NCI-H2029 treated with DMSO at 0.1 percent for 48 hours (cell line): ENCODE results near the gene LPCAT3.
"Not testable (repeated sequence)": the region's sequence is repeated elsewhere in the genome, so short reads cannot be mapped to it uniquely, and the experiment has no call there.

ENCODE experiments used
- DNase-seq: peaks from one replicate; lab custom pipeline; 2025; lab: John Stamatoyannopoulos, UW

Gene LPCAT3

DNA sequence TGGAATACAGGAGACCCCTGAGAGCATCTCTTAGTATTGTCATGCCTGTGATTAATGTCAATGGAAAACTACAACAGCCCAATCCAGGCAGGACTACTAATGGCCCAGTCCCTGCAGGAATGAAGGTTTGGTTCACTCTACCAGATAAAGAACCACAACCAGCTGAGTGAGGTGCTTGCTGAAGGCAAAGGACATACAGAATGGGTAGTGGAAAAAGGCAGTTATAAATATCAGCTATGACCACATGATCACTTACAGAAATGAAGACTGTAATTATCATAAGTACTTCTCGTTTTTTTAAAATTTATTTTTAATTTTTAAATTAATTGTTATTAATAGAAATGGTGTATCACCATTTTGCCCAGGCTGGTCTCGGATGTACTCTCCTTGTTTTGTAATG is 17.2 kb upstream of the LPCAT3 start:
- no peak for DNase-seq

DNA sequence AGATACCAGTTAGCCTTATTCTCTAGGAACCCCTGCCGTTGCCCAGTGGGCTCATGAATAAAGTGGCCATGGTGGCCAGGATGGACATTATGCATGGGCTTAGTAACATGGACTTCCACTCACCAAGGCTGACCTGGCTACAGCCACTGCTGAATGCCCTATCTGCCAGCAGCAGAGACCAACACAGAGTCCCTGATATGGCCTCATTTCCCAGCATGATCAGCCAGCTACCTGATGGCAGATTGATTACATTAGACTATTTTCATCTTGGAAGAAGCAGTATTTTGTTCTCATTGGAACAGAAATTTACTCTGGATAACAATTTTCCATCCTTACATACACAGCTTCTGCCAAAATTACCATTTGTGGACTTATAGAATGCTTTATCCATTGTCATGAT is 16.2 kb upstream of the LPCAT3 start:
- DNase-seq, result no peak

DNA sequence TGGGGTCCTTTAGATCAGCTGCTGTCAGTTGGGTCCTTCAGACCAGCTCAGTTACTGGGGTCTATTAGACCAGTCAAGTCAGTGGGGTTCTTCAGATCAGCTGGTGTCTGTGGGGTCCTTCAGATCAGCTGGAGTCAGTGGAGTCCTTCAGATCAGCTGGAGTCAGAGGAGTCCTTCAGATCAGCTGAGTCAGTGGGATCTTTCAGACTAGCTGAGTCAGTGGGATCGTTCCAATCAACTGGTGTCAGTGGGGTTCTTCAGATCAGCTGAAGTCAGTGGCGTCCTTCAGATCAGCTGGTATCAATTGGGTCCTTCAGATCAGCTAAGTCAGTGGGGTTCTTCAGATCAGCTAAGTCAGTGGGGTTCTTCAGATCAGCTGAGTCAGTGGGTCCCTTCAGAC is 14.7 kb upstream of the LPCAT3 start:
- no peak for DNase-seq

DNA sequence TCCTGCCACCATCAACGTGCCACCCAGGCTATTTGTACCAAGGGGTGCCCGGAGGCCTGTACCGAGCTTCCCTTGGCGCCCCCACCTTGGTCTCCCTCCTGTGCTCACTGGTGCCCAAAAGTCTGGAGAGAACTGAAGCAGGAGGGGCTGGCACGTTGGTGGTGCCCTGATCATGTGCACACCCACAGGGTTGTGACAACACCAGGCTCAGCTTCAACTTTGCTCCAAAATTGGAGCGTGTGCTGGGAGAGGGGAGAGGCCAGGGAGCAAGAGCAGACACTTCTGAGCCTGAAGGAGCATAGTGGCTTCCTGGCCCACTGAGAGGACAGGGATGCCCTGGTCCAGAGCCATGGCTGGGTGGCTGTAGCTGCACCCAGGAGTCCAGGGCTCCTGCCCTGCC is 13.0 kb upstream of the LPCAT3 start:
- no peak for DNase-seq

DNA sequence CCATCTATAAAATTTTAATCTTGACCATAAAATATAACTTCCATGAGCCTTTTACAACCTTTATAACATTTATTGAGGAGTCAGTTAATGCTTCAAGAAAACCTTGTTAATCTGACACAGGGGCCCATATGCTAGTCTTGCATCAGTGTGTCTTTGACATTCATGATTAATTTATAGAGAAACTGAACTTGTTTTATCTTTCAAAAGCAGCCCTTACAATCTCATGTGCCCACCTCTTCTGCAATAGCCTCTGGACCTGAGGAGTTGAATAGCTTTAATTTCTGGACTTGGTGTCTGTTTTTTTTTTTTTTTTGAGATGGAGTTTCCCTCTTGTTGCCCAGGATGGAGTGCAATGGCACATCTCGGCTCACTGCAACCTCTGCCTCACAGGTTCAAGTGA is 8.6 kb upstream of the LPCAT3 start:
- DNase-seq, result no peak

DNA sequence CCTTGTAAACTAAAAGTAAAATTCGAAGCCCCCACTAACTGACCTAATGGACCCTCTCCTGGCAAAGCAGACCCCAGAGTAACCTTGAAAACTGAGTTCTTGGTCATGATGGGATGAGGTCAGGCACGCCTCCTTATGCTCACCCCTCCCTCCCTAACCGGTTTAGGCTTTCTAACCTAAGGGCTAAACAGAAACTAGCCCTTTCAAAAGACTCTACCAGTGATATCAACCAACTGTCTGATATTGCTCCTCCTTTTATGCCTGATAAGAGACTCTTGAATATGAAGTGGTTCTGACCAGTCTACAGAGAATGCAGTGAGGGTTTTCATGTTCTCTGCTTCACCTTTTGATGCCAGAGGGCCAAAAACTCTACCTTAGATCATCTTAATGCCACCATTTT is 4.8 kb upstream of the LPCAT3 start:
- DNase-seq, result no peak

DNA sequence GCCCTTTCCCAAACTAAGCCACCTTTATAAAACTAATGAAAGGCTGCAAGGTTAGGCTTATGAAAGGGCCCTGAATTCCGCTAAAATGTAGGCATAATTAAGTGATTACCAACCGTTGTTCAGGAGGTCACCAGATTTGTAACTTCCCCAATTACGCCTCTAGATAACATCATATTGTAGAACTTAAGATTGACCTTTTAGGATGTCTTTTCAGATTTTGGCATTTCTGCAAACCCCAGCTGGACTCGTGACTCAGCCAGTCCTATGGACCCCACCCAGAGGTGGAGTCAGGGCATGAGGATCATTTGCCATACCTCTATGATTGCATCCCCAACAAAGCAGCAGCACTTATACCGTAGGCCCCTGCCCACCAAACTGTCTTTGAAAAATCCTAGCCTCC is 3.7 kb upstream of the LPCAT3 start:
- DNase-seq, result no peak

DNA sequence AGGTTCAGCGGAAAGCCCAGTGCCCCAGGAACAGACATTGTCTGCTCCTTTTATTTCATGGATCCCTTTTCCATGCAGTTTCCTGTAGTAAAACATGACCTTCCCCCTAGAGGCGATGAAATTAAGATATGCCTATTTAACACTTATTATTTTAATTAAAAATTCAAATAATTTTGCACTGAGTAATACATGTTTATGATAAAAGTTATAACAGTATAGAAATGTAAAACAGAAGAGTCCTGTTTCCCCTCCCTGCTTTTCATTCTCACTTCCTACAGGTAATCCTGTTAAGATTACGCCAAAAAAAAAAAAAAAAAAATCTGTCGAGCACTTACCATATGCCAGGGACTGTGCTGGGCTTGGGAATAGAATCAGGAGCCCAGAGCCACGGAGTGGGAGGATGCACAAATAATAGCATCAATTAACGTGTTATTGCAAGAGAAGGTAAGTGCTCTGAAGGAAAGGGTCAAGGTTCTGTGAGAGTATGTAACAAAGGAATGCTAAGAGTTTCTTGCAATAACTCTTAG is 830 bp upstream of the LPCAT3 start:
- DNase-seq, result no peak

DNA sequence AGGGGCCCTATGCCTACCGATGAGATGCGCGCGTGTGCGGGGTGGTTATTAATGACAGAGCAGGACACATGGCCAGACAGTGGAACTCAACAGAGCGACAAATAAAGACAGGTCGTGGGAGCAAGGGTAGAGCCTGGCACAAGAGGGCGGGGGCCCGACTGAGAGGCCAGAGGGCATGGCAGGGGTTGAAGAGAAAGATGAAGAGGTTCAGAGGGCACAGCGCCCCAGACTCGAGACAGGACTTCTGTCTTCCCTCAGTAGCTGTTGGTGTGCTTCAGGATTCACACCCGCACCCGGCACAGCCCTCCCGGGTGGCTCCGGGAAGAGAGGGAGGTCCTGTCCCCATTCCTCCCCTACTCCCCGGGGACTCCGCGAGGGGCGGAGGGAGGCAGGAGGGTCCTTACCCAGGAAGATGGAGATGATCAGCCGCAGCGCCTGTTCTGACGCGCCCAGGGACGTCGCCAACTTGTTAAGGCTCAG is 366 bp downstream of the LPCAT3 start:
- no peak for DNase-seq

DNA sequence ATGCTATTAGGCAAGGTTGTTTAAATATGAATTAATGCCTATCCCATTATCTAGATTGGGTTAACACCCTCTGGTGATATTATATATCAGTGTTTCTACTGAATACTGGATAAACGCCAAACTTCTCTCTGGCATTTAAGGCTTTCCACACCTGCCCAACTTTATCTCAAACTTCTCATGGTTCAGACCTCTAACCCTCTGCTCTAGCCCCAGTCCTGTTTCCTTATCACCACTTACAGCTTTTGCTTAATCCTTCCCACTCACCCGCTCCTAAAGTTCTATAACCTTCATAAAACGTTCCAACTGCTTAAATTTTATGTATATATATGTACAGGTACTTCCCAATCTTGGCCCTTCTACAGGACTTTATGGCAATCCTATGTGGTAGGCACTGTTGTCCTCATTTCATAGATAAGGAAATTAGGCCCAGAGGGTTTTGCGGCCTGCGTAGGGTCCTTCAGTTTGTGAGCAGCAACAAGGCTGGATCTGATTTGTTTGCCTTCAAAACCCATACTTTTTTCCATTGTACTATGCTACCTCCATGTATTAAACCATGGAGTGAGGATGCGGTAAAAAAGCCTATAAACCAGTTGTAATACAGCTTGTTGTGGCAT is 1.2 kb downstream of the LPCAT3 start:
- DNase-seq, result no peak

DNA sequence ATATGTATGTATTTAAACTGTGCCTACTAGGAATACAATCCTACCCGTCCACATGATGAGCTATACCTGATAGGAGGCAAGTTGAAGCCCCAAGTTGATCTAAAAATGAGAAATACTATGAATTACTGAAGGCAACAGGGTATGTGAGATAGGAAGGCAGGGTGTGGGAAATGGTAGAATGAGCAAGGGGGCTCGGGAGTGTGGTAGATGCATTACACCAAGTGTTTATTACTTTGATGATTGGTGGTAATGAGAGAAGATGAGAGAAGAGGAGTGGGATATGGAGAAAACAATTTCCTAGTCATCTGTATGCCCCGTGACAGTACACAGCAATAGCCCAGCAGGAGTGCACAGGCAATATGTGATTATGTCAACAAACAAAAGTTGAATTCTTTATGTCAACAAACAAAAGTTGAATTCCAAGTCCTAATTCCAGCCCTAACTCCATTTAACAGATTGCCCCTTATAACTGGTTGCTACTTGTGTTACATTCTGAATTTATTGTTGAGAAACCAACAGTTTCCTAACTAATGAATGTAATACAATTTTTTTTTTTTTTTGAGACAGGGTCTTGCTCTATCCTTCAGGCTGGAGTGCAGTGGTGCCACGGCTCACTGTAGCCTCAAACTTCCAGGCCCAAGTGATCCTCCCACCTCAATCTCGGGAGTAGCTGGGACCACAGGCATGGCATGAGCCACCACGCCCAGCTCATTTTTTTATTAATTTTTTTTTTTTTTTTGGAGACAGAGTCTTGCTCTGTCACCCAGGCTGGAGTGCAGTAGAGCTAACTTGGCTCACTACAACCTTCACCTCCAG is 2.5 kb downstream of the LPCAT3 start:
- no peak for DNase-seq

DNA sequence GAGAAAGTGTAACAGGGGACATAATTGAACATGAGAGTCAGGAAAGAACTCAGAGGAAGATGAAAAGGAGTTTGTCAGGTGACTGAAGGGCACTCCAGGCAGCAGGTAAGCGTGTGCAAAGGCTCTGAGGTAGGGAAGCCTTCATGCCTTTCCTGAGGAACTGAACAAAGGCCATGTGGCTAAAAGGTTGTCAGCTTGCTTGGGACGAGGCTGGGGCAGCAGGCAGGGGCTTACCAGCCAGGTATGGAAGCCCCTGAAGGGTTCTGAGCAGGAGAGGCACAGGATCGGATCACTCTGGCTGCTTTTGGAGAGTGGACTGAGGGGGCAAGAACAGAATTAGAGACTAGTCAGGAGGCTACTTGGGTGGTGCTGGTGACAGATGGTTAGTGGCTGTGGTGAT is 5.2 kb downstream of the LPCAT3 start:
- DNase-seq, result no peak

DNA sequence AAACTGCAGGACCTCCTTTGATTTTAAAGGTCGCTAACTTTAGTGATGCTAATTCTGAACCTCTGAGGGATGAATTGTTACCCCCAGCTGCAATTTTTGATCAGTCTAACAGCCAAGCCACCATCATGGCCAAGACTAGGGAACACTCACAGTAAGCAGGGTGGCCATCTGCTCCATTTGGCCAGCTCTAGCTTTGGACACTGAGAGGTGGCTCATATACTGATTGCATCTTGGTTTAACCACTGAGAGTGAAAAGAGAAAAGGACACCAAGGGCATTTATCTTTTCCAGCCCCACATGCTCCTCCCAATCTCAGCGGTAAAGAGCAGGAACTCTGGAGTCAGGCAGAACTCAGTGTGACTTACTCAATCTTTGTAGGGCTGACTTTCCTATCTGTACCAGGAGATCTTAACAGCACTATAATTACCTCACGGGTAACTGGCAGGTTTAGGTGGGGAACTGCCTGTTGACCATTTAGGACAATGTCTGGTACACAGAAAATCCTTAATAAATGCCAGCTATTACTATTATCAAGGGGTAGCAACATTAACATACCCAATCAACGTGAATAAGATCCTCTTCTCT is 6.2 kb downstream of the LPCAT3 start:
- no peak for DNase-seq

DNA sequence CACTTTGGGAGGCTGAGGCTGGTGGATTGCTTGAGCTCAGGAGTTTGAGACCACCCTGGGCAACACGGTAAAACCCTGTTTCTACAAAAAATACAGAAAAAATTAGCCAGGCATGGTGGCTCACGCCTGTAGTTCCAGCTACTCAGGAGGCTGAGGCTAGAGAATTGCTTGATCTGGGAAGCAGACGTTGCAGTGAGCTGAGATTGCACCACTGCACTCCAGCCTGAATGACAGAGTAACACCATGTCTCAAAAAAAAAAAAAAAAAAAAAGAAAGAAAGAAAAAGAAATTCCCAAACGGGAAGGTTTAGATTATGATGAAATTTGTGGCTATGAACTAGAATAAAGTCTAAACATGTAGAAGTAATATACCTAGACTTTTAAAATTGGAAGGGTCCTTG is 6.9 kb downstream of the LPCAT3 start:
- DNase-seq, result not testable (repeated sequence)

DNA sequence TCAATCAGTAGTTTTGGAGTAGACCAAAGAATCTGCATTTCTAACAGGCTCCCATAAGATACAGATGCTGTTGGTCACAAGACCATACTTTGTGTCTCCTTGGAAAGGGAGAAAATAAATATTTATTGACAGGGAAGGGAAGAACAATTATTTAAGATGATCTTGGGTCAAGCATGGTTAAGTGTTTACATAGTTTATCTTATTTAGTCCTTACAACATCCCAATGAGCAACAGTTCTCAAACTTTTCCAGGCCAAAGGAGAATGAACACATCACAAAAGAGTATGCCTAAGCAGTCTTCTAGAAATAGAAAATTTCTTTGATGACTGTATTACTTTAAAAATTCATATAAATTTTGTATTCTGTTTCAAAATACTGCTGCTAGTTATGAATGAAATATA is 8.8 kb downstream of the LPCAT3 start:
- DNase-seq, result no peak

DNA sequence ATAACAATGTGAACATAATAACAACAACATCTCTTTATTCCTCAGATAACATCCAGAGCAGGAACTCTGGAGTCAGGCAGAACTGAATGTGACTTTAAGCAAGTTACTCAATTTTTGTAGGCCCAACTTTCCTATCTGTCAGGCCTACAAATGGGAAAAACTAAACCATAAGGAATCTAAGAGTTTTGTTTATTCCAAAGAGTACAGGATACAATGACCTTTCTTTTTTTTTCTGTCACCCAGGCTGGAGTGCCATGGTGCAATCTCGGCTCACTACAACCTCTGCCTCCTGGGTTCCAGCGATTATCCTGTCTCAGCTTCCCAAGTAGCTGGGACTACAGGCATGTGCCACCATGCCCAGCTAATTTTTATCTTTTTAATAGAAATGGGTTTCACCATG is 9.4 kb downstream of the LPCAT3 start:
- DNase-seq, result no peak

DNA sequence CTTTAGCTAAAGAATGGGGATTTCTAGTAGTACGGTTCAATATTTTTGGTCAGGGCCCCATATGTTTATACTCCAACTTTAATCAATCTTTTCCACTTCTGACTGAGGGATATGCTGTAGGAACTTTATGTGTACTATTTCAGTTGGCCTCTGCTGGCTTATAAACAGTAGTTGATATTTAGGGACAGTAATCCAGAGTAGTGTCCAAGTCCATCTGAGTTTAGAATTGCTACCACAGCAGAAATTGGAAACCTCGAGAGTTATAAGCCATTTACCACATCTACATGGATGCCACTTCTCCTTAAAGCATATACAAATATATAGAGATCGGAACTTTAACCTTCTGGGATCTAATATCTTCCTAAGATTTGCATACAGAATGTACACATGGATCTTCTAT is 11.6 kb downstream of the LPCAT3 start:
- no peak for DNase-seq

DNA sequence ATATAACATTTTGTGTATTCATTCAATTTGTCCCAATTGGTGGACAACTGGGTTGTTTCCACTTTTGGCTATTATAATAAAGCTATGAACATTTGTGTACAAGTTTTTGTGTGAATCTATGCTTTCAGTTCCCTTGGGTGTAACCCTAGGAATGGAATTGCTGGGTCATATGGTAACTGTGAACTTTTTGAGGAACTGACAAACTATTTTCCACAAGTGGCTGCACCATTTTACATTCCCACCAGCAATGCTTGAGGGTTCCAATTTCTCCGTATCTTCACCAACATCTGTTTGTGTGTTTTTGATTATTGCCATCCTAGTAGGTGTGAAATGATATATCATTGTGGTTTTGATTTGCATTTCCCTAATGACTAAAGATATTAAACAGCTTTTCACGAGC is 13.0 kb downstream of the LPCAT3 start:
- no peak for DNase-seq

DNA sequence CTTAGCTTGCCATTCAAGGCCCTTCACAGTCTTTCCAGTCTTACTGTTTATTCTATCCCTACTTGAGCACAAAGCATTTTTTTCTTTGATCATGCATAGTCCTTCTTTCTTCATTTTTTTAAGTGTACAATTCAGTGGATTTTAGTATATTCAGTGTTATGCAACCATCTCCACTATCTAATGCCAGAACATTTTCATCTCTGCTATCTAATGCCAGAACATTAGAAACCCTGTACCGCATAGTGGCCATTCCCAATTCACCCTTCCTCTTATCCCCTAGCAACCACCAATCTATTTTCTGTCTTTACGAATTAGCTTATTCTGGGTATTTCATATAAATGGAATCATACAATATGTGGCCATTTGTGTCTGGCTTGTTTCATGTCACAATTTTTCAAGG is 13.4 kb downstream of the LPCAT3 start:
- no peak for DNase-seq

DNA sequence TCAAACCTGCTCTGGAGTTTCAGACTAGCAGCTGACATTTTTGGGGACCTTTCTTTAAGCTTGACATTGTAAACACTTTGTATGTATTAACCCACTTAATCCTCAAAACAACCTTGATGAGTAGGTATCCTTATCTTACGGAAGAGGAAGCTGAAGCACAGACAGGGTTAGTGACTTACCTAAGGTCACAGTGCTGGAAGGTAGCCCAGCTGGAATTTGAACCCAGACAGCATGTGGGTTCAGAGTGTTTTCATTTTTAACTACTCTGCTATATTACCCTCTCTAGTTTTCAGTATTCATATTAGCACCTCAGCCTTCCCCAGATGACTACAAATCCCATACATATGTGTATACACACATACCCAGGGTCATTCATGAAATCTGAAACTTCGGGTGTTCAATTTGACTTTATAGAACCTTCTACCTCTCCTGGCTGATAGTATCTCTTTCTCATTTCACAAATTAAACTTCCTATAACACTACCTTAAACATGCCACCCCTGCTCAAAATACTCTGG is 13.9 kb downstream of the LPCAT3 start:
- no peak for DNase-seq

DNA sequence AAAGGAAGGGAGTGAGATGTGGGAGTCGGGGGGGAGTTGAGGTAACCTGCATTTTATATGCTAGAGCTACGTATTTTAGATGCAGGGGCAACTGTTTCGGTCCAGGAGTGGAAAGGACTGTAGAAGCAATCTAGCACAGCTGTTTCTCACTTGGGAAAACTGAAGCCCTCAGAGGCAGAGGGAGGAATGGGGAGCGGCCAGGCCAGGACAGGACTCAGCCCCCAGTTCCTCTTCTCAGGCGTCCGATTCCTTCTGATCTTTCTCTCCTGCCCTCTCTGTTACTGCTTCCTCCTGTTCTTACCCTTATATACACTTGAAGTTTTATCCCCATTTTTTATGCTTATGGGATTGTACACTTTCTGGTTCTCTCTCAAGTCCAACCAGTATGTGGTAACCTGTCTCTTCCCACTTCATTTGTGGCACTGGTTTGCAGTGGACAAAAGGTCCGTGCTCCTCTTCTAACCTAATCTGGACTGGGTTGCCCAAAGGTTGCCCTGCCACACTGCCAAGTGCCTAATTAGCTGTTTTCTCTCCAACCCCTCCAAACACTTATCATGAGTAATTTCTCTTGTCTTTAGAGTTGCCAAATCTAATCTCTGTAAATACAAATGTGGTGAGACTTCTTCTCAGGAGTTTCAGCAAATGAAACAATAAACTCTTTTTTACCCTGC is 16.2 kb downstream of the LPCAT3 start:
- no peak for DNase-seq

DNA sequence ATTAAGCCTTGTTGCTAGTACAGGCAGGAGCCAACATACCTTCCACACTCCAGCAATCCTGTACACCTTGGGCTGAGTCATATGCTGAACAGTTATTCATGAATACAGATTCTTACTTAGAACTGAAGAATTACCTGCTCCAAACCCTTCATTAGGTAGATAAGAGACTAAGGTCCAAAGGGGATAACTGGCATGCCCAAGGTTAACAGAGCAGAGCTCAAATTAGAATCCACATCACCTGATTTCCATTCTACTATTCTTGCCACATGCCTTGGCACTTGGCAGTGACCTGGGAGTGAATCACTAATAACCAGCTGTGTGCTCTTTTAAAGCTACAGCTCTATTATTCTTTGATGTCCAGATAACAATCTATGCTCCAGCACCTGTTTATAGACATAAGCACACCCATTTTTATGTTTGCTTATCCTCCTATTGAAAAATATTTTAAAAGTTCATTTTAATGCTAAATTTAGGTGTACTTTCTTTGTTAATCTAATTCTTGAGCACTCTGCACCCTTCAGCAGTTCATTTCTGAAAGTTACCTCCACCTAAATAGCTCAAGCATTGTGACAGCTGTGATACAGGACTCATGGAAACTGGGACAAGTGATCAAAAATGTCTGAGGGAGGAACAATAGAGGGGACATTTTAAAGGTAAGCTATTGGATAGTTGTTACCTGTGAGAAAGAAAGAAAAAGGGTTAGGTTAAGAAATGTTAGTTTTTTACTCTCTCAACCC is 19.4 kb downstream of the LPCAT3 start:
- no peak for DNase-seq
